Measurements from ENCODE around the gene MAST4. TPM values are rescaled to one million over a fixed set of nuclear protein-coding genes. Genes with fewer than 3 reads are reported as not detected.

MAST4 gene
- total RNA-seq, 2 donors from 2014 or later, result 11.0 to 11.5 TPM

DNA sequence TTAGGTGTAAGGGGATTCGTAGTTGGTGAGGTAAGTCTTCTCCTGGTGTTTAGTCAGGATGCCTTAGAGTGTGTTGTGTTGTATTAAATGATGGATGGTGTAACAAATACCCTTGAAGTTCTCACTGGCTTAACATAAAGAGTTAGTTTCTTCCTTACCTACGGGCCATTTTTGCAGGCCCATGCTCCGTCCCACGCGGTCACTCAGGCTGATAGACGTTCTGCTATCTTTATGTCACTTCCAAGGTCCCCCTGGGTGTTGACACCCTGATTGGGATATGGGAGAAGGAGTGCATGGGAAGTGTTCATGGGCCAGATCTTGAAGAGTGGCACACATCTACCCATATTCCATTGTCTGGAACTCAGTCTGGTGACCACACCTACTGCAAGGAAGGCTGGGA lies 214.0 kb downstream of the MAST4 start:
- peaks cover 16% of the 10 kb centered on the region for H3K4me1 Mint-ChIP-seq
- Histone ChIP-seq H3K27me3 (ENCODE audit: control insufficient read depth, insufficient read depth, low read length, poor library complexity, severe bottlenecking) (peaks cover 24% of the 10 kb centered on the region), H3K9ac (ENCODE audit: extremely low read depth, low read length, poor library complexity, severe bottlenecking) (no peak overlapping the region), H3K4me3 (ENCODE audit: low read length) (no peak overlapping the region), H3K27ac (ENCODE audit: low read depth, low read length) (no peak overlapping the region), H3K4me1 (ENCODE audit: control insufficient read depth, insufficient read depth, low read length) (no peaks in the 10 kb centered on the region), H3K9me3 (ENCODE audit: control insufficient read depth, low read length) (no peaks in the 10 kb centered on the region), H3K36me3 (ENCODE audit: control insufficient read depth, insufficient read depth, low read length) (no peaks in the 10 kb centered on the region)
- H3K9me3 Mint-ChIP-seq, result no peaks in the 10 kb centered on the region
- TF ChIP-seq, protein P1, sequence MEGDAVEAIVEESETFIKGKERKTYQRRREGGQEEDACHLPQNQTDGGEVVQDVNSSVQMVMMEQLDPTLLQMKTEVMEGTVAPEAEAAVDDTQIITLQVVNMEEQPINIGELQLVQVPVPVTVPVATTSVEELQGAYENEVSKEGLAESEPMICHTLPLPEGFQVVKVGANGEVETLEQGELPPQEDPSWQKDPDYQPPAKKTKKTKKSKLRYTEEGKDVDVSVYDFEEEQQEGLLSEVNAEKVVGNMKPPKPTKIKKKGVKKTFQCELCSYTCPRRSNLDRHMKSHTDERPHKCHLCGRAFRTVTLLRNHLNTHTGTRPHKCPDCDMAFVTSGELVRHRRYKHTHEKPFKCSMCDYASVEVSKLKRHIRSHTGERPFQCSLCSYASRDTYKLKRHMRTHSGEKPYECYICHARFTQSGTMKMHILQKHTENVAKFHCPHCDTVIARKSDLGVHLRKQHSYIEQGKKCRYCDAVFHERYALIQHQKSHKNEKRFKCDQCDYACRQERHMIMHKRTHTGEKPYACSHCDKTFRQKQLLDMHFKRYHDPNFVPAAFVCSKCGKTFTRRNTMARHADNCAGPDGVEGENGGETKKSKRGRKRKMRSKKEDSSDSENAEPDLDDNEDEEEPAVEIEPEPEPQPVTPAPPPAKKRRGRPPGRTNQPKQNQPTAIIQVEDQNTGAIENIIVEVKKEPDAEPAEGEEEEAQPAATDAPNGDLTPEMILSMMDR (conservative IDR thresholded peaks at IDR 0.05), result no peak
- no peak for DNase-seq
- H3K27me3 Mint-ChIP-seq (ENCODE audit: insufficient read depth), result no peaks in the 10 kb centered on the region
- no peaks in the 10 kb centered on the region for H3K36me3 Mint-ChIP-seq (ENCODE audit: low read depth)
- H3K27ac Mint-ChIP-seq, result no peak overlapping the region
- no peak overlapping the region for H3K4me3 Mint-ChIP-seq
- 73 to 87% methylated on average over 3 to 6 of the region's 6 CpGs for WGBS, 2 experiments (ENCODE audit: insufficient coverage in 1 of 2, insufficient read length in 1 of 2)

DNA sequence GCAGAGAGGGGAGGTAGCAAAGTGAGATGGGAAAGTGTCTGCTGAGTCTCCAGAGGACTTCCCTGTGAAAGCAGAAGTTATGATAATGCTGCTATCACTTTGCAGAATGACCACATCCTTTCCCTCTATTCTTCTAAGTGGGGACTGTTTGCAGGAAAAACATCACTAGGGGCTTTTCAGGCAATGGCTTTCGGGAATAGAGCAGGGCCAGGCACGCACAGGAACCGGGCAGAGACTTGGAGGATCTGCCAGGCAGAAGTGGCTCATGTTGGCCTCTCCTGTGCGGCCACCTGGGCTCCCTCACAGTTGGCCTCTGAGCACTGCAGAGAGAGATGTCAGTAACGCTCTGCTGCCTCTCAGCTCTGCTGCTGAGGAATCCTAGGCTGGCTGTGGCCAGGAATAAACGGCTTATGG lies 214.7 kb downstream of the MAST4 start:
- H3K27ac Mint-ChIP-seq, result no peak overlapping the region
- Histone ChIP-seq H3K27me3 (ENCODE audit: control insufficient read depth, insufficient read depth, low read length, poor library complexity, severe bottlenecking) (peaks cover 31% of the 10 kb centered on the region), H3K9me3 (ENCODE audit: control insufficient read depth, low read length) (no peaks in the 10 kb centered on the region), H3K4me1 (ENCODE audit: control insufficient read depth, insufficient read depth, low read length) (no peaks in the 10 kb centered on the region), H3K36me3 (ENCODE audit: control insufficient read depth, insufficient read depth, low read length) (no peaks in the 10 kb centered on the region), H3K9ac (ENCODE audit: extremely low read depth, low read length, poor library complexity, severe bottlenecking) (no peak overlapping the region), H3K4me3 (ENCODE audit: low read length) (no peak overlapping the region), H3K27ac (ENCODE audit: low read depth, low read length) (no peak overlapping the region)
- H3K4me1 Mint-ChIP-seq, result peaks cover 16% of the 10 kb centered on the region
- TF ChIP-seq, protein P1 (conservative IDR thresholded peaks at IDR 0.05), result no peak
- H3K4me3 Mint-ChIP-seq, result no peak overlapping the region
- no peaks in the 10 kb centered on the region for H3K9me3 Mint-ChIP-seq
- WGBS, 2 experiments (ENCODE audit: insufficient coverage in 1 of 2, insufficient read length in 1 of 2), result 85 to 86% methylated on average over 3 to 6 of the region's 6 CpGs
- no peaks in the 10 kb centered on the region for H3K36me3 Mint-ChIP-seq (ENCODE audit: low read depth)
- peaks cover 3% of the 10 kb centered on the region for H3K27me3 Mint-ChIP-seq (ENCODE audit: insufficient read depth)
- DNase-seq, result no peak

DNA sequence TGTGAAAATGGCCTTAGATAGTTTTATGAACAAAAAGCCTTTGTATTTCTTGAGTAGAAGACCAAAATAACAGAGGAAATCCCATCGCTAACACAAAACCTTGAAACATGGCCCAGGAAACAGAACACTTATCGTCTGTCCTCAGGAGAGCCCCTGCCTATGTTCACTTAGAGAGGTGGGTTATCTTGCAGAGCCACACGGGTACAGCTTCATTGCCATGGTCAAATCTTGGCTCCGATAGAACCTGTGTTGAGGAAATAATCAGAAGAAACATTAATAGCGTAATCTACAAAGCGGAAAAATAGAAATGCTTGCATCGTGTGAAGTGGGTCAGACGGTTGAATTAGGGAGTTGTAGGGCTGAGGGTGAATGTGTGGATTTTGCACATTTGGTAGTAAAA lies 216.1 kb downstream of the MAST4 start:
- H3K36me3 ChIP-seq (ENCODE audit: control insufficient read depth, insufficient read depth, low read length), result no peaks in the 10 kb centered on the region
- H3K27ac Mint-ChIP-seq, result no peak overlapping the region
- no peak overlapping the region for H3K27ac ChIP-seq (ENCODE audit: low read depth, low read length)
- H3K27me3 ChIP-seq (ENCODE audit: control insufficient read depth, insufficient read depth, low read length, poor library complexity, severe bottlenecking), result peaks cover 42% of the 10 kb centered on the region
- no peak overlapping the region for H3K9ac ChIP-seq (ENCODE audit: extremely low read depth, low read length, poor library complexity, severe bottlenecking)
- peaks cover 11% of the 10 kb centered on the region for H3K27me3 Mint-ChIP-seq (ENCODE audit: insufficient read depth)
- H3K4me3 ChIP-seq (ENCODE audit: low read length), result no peak overlapping the region
- H3K36me3 Mint-ChIP-seq (ENCODE audit: low read depth), result no peaks in the 10 kb centered on the region
- no peak overlapping the region for H3K4me3 Mint-ChIP-seq
- no peaks in the 10 kb centered on the region for H3K9me3 Mint-ChIP-seq
- TF ChIP-seq, protein P1 (conservative IDR thresholded peaks at IDR 0.05), result no peak
- no peaks in the 10 kb centered on the region for H3K9me3 ChIP-seq (ENCODE audit: control insufficient read depth, low read length)
- peaks cover 4% of the 10 kb centered on the region for H3K4me1 ChIP-seq (ENCODE audit: control insufficient read depth, insufficient read depth, low read length)
- 95 to 98% methylated on average over 7 to 8 of the region's 8 CpGs for WGBS, 2 experiments (ENCODE audit: insufficient coverage in 1 of 2, insufficient read length in 1 of 2)
- peaks cover 23% of the 10 kb centered on the region for H3K4me1 Mint-ChIP-seq
- DNase-seq, result no peak

Measured in endodermal cell (in vitro differentiated cells).